ENCODE results near the gene MRPL34.

- TF ChIP-seq EZH2 (IDR thresholded peaks at IDR 0.05; ENCODE audit: insufficient read depth, poor library complexity, severe bottlenecking) (no peak), EZH2phosphoT487 (IDR thresholded peaks at IDR 0.05; ENCODE audit: insufficient read depth, low read depth) (no peak)
Observed at GRCh38 chr19:17309965-17310461, 4.3 kb downstream of the MRPL34 start.
